ENCODE measurements around the gene COL25A1.
"Not testable (repeated sequence)": the region's sequence is repeated elsewhere in the genome, so short reads cannot be mapped to it uniquely, and the experiment has no call there.

COL25A1 gene

DNA sequence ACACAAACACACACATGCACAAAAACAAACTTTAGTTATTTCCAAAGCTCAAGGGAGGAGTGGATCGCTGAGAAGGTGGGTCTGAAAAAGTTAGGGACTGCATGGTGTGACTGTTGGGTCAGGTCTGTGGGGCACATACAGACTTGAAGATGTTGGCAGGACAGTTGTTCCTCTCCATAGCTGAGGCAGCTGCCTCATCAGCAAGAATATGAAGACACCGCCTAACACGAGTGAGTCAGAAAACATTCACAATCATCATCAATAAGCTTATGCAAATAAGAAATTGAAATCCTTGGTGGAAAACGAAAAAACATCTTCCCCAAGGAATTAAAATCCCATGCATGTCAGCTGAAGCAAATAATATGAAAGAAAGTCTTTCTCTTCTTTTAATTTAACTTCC lies 148.0 kb downstream of the COL25A1 start:
- in situ Hi-C loops (cut with HindIII; ENCODE audit: low pct_unique_long_range_greater_than_20kb, low sequenced_read_pairs) = no loop called here
- TF ChIP-seq JUND (IDR thresholded peaks at IDR 0.05; ENCODE audit: low read depth) = no peak
- DNase-seq (ENCODE audit: low read depth in 1 of 2, low spot score in 1 of 2) = no peak

DNA sequence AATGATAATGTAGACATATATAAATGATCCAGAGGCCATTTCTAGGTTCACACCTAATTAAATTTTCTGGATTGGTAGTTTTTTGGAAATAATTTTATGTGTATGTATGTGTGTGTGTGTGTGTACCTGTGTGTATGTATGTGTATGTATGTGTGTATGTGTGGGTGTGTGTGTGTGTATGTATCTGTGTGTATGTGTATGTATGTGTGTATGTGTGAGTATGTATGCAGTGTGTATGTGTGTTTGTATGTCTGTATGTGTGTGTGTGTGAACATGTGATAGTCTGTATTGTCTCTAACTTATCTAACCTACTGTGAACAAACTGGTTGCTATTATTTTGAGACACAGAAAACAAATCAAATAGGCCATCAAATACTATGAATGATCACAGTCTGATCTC lies 152.6 kb downstream of the COL25A1 start:
- no peak for DNase-seq (ENCODE audit: low read depth in 1 of 2, low spot score in 1 of 2)
- in situ Hi-C loops (cut with HindIII; ENCODE audit: low pct_unique_long_range_greater_than_20kb, low sequenced_read_pairs) = no loop called here
- TF ChIP-seq JUND (IDR thresholded peaks at IDR 0.05; ENCODE audit: low read depth) = no peak

DNA sequence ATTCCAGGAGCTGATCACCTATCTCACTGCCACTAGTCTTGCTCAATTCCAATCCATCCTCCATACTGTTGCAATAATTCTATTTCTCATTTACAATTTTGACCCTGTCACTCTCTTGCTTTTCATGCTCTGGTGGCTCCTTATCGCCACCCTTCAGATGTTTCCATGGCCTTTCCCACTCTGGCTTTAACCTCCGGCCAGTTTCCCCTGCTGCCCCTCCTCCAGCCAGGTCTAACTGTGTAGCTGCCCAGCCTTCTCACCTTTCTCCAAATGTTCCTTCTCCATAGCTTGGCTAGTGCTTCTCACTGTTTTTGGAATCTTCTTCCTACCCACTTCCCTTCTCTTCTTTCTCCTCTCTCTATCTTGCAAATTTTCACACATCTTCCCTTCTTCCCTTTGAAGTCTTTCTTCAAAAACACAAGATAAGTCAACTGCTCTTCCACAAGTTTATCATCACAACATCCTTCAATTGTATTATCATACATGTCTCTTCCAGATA lies 153.8 kb downstream of the COL25A1 start:
- in situ Hi-C loops (cut with HindIII; ENCODE audit: low pct_unique_long_range_greater_than_20kb, low sequenced_read_pairs) = no loop called here
- no peak for TF ChIP-seq JUND (IDR thresholded peaks at IDR 0.05; ENCODE audit: low read depth)
- no peak for DNase-seq (ENCODE audit: low read depth in 1 of 2, low spot score in 1 of 2)

DNA sequence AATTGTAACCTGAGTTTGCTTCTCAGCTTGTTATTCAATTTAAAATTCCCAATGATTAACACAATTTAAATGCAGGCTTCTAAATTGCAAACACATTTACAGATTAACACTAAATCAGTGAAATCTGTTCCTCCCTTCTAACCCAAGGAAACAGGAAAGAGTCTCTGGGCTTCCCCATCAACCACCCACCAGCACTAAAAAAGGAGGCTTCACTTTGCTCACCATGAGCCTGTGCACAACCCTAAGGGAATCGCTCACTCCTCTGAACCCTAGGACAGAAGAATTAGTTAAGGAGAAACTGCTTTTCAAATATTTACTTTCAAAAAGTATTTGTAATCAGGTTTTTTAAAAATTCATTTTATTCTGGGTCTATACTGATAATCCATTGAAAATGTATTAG lies 155.3 kb downstream of the COL25A1 start:
- in situ Hi-C loops (cut with HindIII; ENCODE audit: low pct_unique_long_range_greater_than_20kb, low sequenced_read_pairs) = no loop called here
- DNase-seq (ENCODE audit: low read depth in 1 of 2, low spot score in 1 of 2) = no peak
- TF ChIP-seq JUND (IDR thresholded peaks at IDR 0.05; ENCODE audit: low read depth) = no peak

DNA sequence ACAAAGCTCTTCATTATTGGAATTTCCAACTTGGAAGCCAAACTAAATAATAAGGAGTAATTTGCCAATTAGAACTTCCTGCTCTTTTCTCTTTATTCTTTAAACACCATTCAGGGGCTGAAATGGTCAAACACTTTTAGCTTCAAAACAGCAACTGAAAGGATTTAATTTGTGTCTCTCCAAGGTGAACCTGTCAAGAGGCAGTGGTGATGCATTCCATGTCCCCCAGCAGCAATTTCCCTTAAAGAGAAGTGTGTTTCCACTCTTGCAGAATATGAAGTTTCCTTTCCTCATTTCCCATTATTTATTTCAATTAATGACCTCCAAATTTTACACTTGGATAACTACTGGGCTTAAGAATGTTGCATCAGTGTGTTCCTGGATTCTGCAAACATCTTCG lies 156.0 kb downstream of the COL25A1 start:
- TF ChIP-seq JUND (IDR thresholded peaks at IDR 0.05; ENCODE audit: low read depth) = no peak
- no peak for DNase-seq (ENCODE audit: low read depth in 1 of 2, low spot score in 1 of 2)
- in situ Hi-C loops (cut with HindIII; ENCODE audit: low pct_unique_long_range_greater_than_20kb, low sequenced_read_pairs) = no loop called here

DNA sequence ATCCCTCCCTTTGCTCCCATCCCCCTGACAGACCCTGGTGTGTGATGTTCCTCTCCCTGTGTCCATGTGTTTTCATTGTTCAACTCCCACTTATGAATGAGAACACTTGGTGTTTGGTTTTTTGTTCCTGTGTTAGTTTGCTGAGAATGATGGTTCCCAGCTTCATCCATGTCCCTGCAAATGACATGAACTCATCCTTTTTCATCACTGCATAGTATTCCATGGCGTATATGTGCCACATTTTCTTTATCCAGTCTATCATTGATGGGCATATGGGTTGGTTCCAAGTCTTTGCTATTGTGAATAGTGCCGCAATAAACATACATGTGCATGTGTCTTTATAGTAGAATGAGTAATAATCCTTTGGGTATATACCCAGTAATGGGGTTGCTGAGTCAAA lies 164.3 kb downstream of the COL25A1 start:
- in situ Hi-C loops (cut with HindIII; ENCODE audit: low pct_unique_long_range_greater_than_20kb, low sequenced_read_pairs); DNase-seq (ENCODE audit: low read depth in 1 of 2, low spot score in 1 of 2): not testable (repeated sequence)

DNA sequence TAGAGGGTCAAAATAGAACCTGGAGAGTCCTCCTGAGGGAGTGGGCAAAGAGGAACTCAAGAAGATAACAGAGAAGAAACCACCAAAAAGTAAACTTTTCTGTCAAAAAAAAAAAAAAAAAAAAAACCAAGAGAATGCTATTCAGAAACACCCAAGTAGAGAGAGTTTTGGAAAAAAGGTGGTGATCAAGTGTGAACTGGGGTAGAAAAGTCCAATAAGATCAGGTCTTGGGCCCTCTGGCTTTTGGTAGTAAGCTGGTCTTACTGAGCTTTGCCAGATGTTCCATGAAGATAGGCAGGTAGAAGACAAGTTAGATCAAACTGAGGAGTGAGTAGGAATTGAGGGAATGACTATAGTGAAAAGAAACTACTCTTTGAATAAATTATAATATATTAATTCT lies 167.5 kb downstream of the COL25A1 start:
- no peak for DNase-seq (ENCODE audit: low read depth in 1 of 2, low spot score in 1 of 2)
- no peak for TF ChIP-seq JUND (IDR thresholded peaks at IDR 0.05; ENCODE audit: low read depth)

DNA sequence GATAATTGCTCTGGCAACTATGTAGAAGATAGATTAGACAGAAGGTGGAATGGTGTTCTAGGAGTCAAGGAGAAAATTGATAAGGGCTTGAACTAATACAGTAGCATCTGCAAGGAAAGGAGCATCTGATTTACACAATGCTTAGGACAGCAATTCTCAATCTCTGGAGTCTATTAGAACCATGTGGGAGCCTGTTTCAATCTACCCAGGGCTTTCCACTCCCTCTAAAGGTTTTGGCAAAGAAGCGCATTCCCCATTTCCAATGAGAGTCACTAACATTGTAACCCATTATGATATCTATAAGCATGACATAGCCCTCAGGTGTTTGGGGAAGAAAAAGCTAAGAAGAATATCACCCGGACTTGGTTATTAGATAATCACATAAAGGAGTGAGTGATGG lies 168.2 kb downstream of the COL25A1 start:
- DNase-seq (ENCODE audit: low read depth in 1 of 2, low spot score in 1 of 2) = no peak
- in situ Hi-C loops (cut with HindIII; ENCODE audit: low pct_unique_long_range_greater_than_20kb, low sequenced_read_pairs) = no loop called here
- no peak for TF ChIP-seq JUND (IDR thresholded peaks at IDR 0.05; ENCODE audit: low read depth)

More for the DNA sequence above, 167.5 kb downstream of the COL25A1 start:
- in situ Hi-C loops (cut with HindIII; ENCODE audit: low pct_unique_long_range_greater_than_20kb, low sequenced_read_pairs) = no loop called here

DNA sequence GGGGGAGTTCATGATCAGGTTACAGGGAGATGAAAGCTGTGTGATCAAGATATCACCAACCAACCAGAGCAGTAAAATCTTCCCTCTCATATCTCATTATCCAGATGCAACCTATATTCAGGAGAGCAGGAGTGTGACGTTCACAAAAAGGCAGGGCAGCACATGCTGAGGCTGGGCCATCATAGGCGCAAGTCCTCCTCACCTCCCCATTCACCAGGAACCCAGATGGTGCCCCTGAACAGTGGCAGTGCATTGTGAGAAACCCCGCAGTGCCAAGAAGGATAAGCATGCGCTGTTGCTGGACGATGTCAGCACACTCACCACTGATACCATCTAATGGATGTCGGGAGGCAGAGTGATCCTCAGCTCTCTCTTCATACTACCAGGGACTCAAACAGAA lies 170.9 kb downstream of the COL25A1 start:
- no peak for DNase-seq (ENCODE audit: low read depth in 1 of 2, low spot score in 1 of 2)
- in situ Hi-C loops (cut with HindIII; ENCODE audit: low pct_unique_long_range_greater_than_20kb, low sequenced_read_pairs) = no loop called here
- TF ChIP-seq JUND (IDR thresholded peaks at IDR 0.05; ENCODE audit: low read depth) = no peak

DNA sequence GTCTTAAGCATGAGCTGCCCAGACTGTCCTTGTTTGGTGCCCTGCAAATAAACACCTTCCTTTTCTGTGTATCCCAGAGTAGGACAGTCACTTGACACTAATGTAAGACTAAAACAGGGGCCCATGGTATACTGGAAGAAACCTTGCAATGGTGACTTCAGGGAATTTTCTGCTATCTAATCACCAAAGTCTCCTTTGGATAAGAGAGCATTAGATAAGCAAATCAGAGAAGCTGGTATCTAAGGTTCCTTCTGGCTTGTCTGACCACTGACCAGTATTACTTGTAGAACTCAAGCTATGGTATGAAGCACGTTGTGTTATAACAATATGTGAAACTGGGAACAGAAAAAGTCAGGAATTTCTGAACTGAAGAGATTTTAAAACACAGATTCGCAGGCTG lies 173.9 kb downstream of the COL25A1 start:
- DNase-seq (ENCODE audit: low read depth in 1 of 2, low spot score in 1 of 2) = no peak
- no peak for TF ChIP-seq JUND (IDR thresholded peaks at IDR 0.05; ENCODE audit: low read depth)
- in situ Hi-C loops (cut with HindIII; ENCODE audit: low pct_unique_long_range_greater_than_20kb, low sequenced_read_pairs) = no loop called here

DNA sequence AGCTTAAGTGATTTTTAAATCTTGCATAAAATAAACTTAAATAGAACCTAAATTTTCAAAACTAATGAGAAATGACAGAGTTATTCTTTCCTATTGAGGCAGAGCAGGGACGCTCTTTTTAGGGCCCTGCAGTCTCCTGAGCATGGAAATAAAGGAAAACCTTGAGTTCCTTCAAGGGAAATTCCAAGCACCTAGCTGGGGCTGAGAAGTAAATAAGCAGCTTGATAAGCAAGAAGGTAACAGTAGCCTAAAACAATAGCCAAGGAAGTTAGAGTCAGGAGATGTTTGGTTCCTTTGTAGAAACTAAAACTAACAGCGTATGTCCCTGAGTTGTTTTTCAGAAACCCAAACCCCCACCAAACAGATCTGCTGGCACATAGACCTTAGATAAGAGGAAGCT lies 174.6 kb downstream of the COL25A1 start:
- in situ Hi-C loops (cut with HindIII; ENCODE audit: low pct_unique_long_range_greater_than_20kb, low sequenced_read_pairs) = no loop called here
- no peak for DNase-seq (ENCODE audit: low read depth in 1 of 2, low spot score in 1 of 2)
- TF ChIP-seq JUND (IDR thresholded peaks at IDR 0.05; ENCODE audit: low read depth) = no peak

DNA sequence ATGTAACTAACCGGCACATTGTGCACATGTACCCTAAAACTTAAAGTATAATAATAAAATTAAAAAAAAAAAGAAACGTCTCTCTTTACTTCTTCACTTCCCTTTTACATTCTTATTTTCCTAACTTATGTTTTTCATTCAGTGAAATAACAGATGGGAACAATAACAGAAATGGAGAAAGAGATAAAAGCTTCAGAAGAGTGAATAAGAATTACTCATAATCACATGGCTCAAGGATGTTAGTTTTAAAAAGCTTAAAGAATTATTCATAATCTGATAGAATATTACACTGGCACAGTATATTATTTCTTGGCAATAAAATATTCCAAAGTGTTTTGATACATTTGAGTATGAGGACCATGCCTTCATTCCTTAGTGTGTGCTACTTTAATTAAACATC lies 175.6 kb downstream of the COL25A1 start:
- in situ Hi-C loops (cut with HindIII; ENCODE audit: low pct_unique_long_range_greater_than_20kb, low sequenced_read_pairs) = no loop called here
- no peak for TF ChIP-seq JUND (IDR thresholded peaks at IDR 0.05; ENCODE audit: low read depth)
- no peak for DNase-seq (ENCODE audit: low read depth in 1 of 2, low spot score in 1 of 2)

DNA sequence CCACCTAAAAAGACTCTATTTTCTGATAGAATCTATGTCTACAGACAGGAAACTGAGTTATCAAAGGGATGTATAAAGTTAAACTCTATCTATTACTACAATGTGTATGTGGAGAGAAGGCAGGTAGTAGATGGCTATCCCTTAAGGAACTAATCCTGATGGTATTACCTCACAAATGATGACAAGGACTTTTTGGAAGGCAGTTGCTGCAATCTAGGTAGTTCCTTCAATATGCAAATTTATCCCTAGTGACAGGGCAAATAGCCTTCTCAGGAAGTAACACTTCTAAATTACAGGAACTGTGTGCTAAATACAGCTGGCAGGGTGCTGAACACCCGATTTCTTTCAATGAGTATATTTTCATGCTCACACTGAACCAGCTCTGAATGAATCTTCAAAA lies 177.4 kb downstream of the COL25A1 start:
- DNase-seq (ENCODE audit: low read depth in 1 of 2, low spot score in 1 of 2) = no peak
- in situ Hi-C loops (cut with HindIII; ENCODE audit: low pct_unique_long_range_greater_than_20kb, low sequenced_read_pairs) = no loop called here
- TF ChIP-seq JUND (IDR thresholded peaks at IDR 0.05; ENCODE audit: low read depth) = no peak

DNA sequence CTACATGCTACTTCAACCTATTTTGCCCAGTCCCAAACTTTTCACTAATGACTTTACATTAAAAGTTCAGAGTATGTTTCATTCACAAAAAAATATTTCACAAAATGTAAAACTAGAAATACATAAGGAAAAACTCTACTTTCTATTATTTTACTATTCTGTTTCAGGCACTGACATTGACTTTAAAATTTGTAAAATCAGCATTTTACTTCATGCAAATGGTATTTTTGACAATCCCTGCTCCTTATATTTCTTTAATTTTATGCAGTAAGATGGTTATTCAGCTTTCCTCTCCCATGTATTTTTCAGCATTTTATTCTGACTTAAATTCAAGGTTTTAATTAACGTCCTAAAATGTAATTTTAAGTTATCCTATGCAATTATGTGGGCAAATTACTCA lies 178.5 kb downstream of the COL25A1 start:
- TF ChIP-seq JUND (IDR thresholded peaks at IDR 0.05; ENCODE audit: low read depth) = no peak
- DNase-seq (ENCODE audit: low read depth in 1 of 2, low spot score in 1 of 2) = no peak
- in situ Hi-C loops (cut with HindIII; ENCODE audit: low pct_unique_long_range_greater_than_20kb, low sequenced_read_pairs) = no loop called here

All from T47D (cell line).